CD14-positive monocyte (primary cell): ENCODE data around the gene NPR1. TPM values are rescaled to one million over a fixed set of nuclear protein-coding genes. Genes with fewer than 3 reads are reported as not detected.
A peak's percentile ranks its signal among the peaks of the same experiment; 100 is the strongest.

Experiments used
- DNase-seq, 3 donors: peaks; one replicate each; pipeline ENCODE4 v3.0.0-alpha.2; 2011 to 2022
- H2AFZ ChIP-seq: 2 replicates; pipeline ENCODE4 v1.6.0; 2012; ENCODE audit warnings: mild to moderate bottlenecking, low read depth, low read length, inconsistent platforms; ENCODE audit not compliant: insufficient read depth, poor library complexity, severe bottlenecking
- H3K27ac ChIP-seq, 2 donors: 1 replicate in 1 of 2; 2 replicates in 1 of 2; pipeline ENCODE4 v1.5.1; 2012 to 2013; ENCODE audit warnings: low read length in 2 of 2, control low read depth in 1 of 2, inconsistent platforms in 1 of 2, low read depth in 1 of 2, mild to moderate bottlenecking in 1 of 2
- H3K27me3 ChIP-seq, 2 donors: one replicate each; pipeline versions ENCODE4 v1.6.0 to v1.6.1; 2011 to 2013; ENCODE audit warnings: low read length in 2 of 2; ENCODE audit not compliant: control insufficient read depth in 2 of 2, insufficient read depth in 2 of 2
- H3K36me3 ChIP-seq, 2 donors: replicated peaks in 1 of 2; 1 replicate in 1 of 2; 2 replicates in 1 of 2; pipeline versions ENCODE4 v1.5.1 to v1.6.1; 2012 to 2013; ENCODE audit warnings: low read length in 2 of 2, control low read depth in 1 of 2, inconsistent platforms in 1 of 2, mild to moderate bottlenecking in 1 of 2; ENCODE audit not compliant: insufficient read depth in 2 of 2, control insufficient read depth in 1 of 2
- H3K4me1 ChIP-seq, 2 donors: 1 replicate in 1 of 2; 2 replicates in 1 of 2; pipeline versions ENCODE4 v1.5.1 to v1.6.1; 2012 to 2013; ENCODE audit warnings: low read length in 2 of 2, control low read depth in 1 of 2, inconsistent platforms in 1 of 2, mild to moderate bottlenecking in 1 of 2, moderate library complexity in 1 of 2; ENCODE audit not compliant: insufficient read depth in 2 of 2, control insufficient read depth in 1 of 2
- H3K4me2 ChIP-seq: replicated peaks from 2 replicates; pipeline ENCODE3; 2012; ENCODE audit warnings: low read length, moderate library complexity, mild to moderate bottlenecking; ENCODE audit not compliant: poor library complexity, severe bottlenecking; ENCODE audit errors: extremely low read depth
- H3K4me3 ChIP-seq, 3 experiments: fragments of 200-600 bp in 1 of 3; sonication (generic) in 1 of 3; replicated peaks in 1 of 3; 1 replicate in 2 of 3; 2 replicates in 1 of 3; pipeline ENCODE4 v1.5.1; 2011 to 2013; ENCODE audit warnings: low read length in 3 of 3, mild to moderate bottlenecking in 3 of 3, control low read depth in 2 of 3, low read depth in 2 of 3, inconsistent platforms in 1 of 3, moderate library complexity in 1 of 3
- H3K79me2 ChIP-seq: 2 replicates; pipeline ENCODE4 v1.6.0; 2012; ENCODE audit warnings: mild to moderate bottlenecking, control low read depth, inconsistent platforms, low read length, moderate library complexity; ENCODE audit not compliant: insufficient read depth
- H3K9ac ChIP-seq: 2 replicates; pipeline ENCODE4 v1.6.0; 2017; ENCODE audit warnings: low read length, mild to moderate bottlenecking; ENCODE audit not compliant: insufficient read depth, poor library complexity, severe bottlenecking
- H3K9me3 ChIP-seq, 2 donors: replicated peaks in 1 of 2; 1 replicate in 1 of 2; 2 replicates in 1 of 2; pipeline versions ENCODE4 v1.5.1 to v1.6.1; 2012 to 2013; ENCODE audit warnings: low read length in 2 of 2, control low read depth in 1 of 2; ENCODE audit not compliant: control insufficient read depth in 1 of 2, insufficient read depth in 1 of 2
- H4K20me1 ChIP-seq: 2 replicates; pipeline ENCODE4 v1.6.0; 2012; ENCODE audit warnings: mild to moderate bottlenecking, low read length, control low read depth, moderate library complexity; ENCODE audit not compliant: insufficient read depth
- H3K27ac Mint-ChIP-seq, 7 donors: one replicate each; pipeline ENCODE4 v1.8.0; 2020; ENCODE audit warnings: mild to moderate bottlenecking in 7 of 7, mixed read lengths in 7 of 7, moderate library complexity in 6 of 7, inconsistent platforms in 2 of 7
- H3K27me3 Mint-ChIP-seq, 3 donors: one replicate each; pipeline ENCODE4 v1.8.0; 2021 to 2022; ENCODE audit warnings: low read depth in 3 of 3, mild to moderate bottlenecking in 3 of 3, mixed read lengths in 3 of 3, moderate library complexity in 3 of 3, inconsistent platforms in 1 of 3
- H3K36me3 Mint-ChIP-seq, 2 donors: one replicate each; pipeline ENCODE4 v1.8.0; 2020; ENCODE audit warnings: mixed read lengths in 2 of 2, inconsistent platforms in 1 of 2, mild to moderate bottlenecking in 1 of 2
- H3K4me1 Mint-ChIP-seq: one replicate; pipeline ENCODE4 v1.8.0; 2020; ENCODE audit warnings: mild to moderate bottlenecking, mixed read lengths
- H3K4me3 Mint-ChIP-seq, 2 donors: one replicate each; pipeline ENCODE4 v1.8.0; 2020; ENCODE audit warnings: mild to moderate bottlenecking in 2 of 2, mixed read lengths in 2 of 2, moderate library complexity in 1 of 2
- H3K9me3 Mint-ChIP-seq, 7 donors: one replicate each; pipeline ENCODE4 v1.8.0; 2020 to 2022; ENCODE audit warnings: mixed read lengths in 7 of 7, mild to moderate bottlenecking in 6 of 7, moderate library complexity in 6 of 7, inconsistent platforms in 2 of 7
- WGBS: methylation state at CpG from one replicate; pipeline ENCODE4 v1.1.5; 2013; ENCODE audit warnings: missing lambda C conversion rate; ENCODE audit not compliant: insufficient coverage; 5-methylcytosine and 5-hydroxymethylcytosine counted together
- intact Hi-C, 2 donors: fragments of 100-400 bp; cut with micrococcal nuclease; formaldehyde crosslinking; loops; one replicate each; pipeline versions ENCODE4 v1.15.0 to v1.15.1; 2023
- polyA plus RNA-seq, 3 donors: library from polyadenylated mRNA; depleted of rRNA in 1 of 3; unstranded in 2 of 3; stranded (reverse) in 1 of 3; fragments of 300-500 nt in 2 of 3; fragments of >200 nt in 1 of 3; fragmentation: Illumina TruSeq in 2 of 3; gene quantifications; 1 replicate in 2 of 3; 2 replicates in 1 of 3; pipeline ENCODE4 v1.2.3, GENCODE V29; 2012 to 2021
- TF ChIP-seq, protein P1 (sequence below): fragments of 200-600 bp; IDR thresholded peaks from one replicate; pipeline ENCODE4 v1.8.0; 2022; ENCODE audit warnings: antibody characterized with exemption, mild to moderate bottlenecking

NPR1 gene
- polyA plus RNA-seq, 3 donors: not detected

DNA sequence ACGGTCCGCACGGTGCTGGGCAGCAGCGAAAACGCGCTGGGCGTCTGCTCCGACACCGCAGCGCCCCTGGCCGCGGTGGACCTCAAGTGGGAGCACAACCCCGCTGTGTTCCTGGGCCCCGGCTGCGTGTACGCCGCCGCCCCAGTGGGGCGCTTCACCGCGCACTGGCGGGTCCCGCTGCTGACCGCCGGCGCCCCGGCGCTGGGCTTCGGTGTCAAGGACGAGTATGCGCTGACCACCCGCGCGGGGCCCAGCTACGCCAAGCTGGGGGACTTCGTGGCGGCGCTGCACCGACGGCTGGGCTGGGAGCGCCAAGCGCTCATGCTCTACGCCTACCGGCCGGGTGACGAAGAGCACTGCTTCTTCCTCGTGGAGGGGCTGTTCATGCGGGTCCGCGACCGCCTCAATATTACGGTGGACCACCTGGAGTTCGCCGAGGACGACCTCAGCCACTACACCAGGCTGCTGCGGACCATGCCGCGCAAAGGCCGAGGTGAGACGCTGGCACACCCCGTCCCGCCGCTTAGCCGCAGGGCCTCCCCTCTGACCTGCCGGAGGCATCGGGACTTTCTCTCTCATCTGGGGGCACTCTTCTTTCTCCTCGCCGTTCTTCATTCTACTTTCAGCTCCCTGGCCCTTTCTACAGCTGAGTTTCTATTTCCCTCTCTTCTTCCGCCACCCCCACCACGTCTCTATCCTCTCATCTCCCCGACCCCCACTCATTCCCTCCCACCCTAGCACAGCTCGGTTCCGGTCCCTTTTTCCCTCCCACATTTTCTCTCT is 1.0 kb downstream of the NPR1 start:
- H3K4me2 ChIP-seq: peak overlapping the region; percentile 95
- H3K4me3 ChIP-seq: peak overlapping the region; percentile 30 to 78 (median 32)
- intact Hi-C loops: loop anchor here (5.0 kb wide), 2 partner anchors 68 to 308 kb away; partner anchors contain the start of gene RAB13 (in 1 of the 2)
- peaks cover 19 to 41% of the 10 kb centered on the region in 2 donors for H3K27me3 ChIP-seq
- peak overlapping the region; percentile 83 for H2AFZ ChIP-seq
- Mint-ChIP-seq H3K9me3 (peaks cover 0 to 17% (median 12%) of the 10 kb centered on the region in 7 donors), H3K27me3 (peaks cover 46 to 48% (median 47%) of the 10 kb centered on the region in 3 donors), H3K27ac (peak overlapping the region in 1 of 7 donors; percentile 18), H3K4me1 (peaks cover 29% of the 10 kb centered on the region), H3K4me3 (peak overlapping the region; percentile 84 to 96), H3K36me3 (peaks cover 11 to 14% of the 10 kb centered on the region in 2 donors)
- H3K27ac ChIP-seq: no peak overlapping the region
- peak in 1 of 3 donors; percentile 31 for DNase-seq
- peaks cover 0 to 4% of the 10 kb centered on the region in 2 donors for H3K9me3 ChIP-seq
- H3K9ac ChIP-seq: peak overlapping the region; percentile 57
- H3K79me2 ChIP-seq: no peaks in the 10 kb centered on the region
- no peaks in the 10 kb centered on the region for H4K20me1 ChIP-seq
- whole genome bisulfite sequencing: 2% methylated on average over 73 of the region's 73 CpGs
- TF ChIP-seq, protein P1, sequence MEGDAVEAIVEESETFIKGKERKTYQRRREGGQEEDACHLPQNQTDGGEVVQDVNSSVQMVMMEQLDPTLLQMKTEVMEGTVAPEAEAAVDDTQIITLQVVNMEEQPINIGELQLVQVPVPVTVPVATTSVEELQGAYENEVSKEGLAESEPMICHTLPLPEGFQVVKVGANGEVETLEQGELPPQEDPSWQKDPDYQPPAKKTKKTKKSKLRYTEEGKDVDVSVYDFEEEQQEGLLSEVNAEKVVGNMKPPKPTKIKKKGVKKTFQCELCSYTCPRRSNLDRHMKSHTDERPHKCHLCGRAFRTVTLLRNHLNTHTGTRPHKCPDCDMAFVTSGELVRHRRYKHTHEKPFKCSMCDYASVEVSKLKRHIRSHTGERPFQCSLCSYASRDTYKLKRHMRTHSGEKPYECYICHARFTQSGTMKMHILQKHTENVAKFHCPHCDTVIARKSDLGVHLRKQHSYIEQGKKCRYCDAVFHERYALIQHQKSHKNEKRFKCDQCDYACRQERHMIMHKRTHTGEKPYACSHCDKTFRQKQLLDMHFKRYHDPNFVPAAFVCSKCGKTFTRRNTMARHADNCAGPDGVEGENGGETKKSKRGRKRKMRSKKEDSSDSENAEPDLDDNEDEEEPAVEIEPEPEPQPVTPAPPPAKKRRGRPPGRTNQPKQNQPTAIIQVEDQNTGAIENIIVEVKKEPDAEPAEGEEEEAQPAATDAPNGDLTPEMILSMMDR: peak; percentile 42
- H3K4me1 ChIP-seq: peaks cover 18 to 27% of the 10 kb centered on the region in 2 donors
- H3K36me3 ChIP-seq: no peaks in the 10 kb centered on the region

DNA sequence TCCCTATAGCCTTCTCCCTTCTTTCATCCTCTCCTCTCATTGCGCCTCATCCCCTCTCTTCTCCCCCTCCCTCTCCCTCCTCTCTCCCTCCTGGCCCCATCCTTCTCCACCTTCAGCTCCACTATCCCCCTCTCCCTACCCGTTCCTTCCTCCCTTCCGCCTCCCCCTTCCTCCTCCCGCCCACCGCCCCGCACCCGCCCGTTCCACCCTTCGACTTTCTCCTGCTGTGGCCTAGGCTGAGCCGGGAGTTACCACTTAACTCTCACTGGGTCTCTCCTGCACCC is 1.6 kb downstream of the NPR1 start:
- Histone ChIP-seq H3K4me1 (peaks cover 18 to 27% of the 10 kb centered on the region in 2 donors), H3K27ac (no peak overlapping the region), H3K9me3 (peaks cover 0 to 4% of the 10 kb centered on the region in 2 donors), H3K4me2 (peak overlapping the region; percentile 95), H3K79me2 (no peaks in the 10 kb centered on the region), H2AFZ (no peak overlapping the region), H3K36me3 (no peaks in the 10 kb centered on the region), H3K4me3 (peak overlapping the region in 1 of 3 experiments; percentile 78), H4K20me1 (no peaks in the 10 kb centered on the region), H3K9ac (no peak overlapping the region), H3K27me3 (peaks cover 19 to 45% of the 10 kb centered on the region in 2 donors)
- Mint-ChIP-seq H3K27me3 (peaks cover 46 to 48% (median 47%) of the 10 kb centered on the region in 3 donors), H3K4me1 (peaks cover 29% of the 10 kb centered on the region), H3K9me3 (peaks cover 0 to 17% (median 12%) of the 10 kb centered on the region in 7 donors), H3K27ac (no peak overlapping the region), H3K36me3 (peaks cover 11 to 14% of the 10 kb centered on the region in 2 donors), H3K4me3 (peak overlapping the region; percentile 84 to 96)
- intact Hi-C loops: no loop called here
- no peak for DNase-seq
- TF ChIP-seq, protein P1: no peak
- 21% methylated on average over 3 of the region's 10 CpGs for WGBS
